Fibroblast of upper back skin (primary cell): ENCODE results near the gene EIF2S1.
"Not testable (repeated sequence)": the region's sequence is repeated elsewhere in the genome, so short reads cannot be mapped to it uniquely, and the experiment has no call there.

ENCODE experiments used
- DNase-seq: peaks from one replicate; pipeline ENCODE4 v3.0.0-alpha.2; 2013

EIF2S1 gene

DNA sequence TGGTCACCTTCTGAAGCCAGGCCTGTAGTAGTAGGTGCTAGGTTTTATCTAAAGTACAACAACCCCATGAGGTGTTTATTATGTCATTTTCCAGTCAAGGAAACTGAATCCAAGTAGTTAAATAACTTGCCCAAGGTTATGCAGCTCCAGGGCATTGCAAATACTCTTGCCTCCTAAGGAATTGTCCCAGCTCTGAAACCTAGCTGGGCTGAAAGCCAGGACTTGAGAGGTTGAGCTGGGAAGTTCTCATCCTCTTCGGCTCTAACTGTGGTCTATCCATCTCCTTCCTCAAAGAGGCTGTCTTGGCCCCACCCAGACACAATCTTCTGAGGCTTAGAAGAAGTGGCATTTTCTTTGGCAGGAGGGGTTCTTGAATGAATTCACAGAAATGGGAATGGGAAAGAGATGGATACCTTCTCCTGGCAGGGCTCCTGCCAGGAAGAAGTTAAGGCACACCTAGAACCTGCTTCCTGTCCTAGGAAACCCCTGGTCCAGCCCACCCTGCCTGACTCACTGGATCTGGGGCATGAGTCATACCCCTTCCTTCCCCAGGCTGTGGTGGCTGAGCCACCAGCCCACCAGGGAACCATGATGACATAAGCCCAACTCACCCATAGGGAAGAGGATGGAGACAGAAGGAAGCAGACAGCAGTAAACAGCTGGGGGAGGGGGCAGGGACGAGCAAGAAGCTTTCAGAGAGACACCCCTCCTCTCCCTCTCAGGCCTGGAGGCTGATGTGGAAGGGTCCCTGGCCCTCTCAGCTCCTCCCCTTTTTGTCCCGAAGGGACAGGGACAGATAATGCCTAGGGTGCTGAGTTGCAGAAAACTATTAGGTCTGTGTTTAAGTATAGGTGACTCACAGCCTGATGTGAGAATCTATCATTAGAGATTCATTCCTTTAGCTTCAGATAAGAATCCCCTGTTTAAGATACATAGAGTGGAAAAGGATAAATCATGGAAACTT lies 54.0 kb downstream of the EIF2S1 start:
- DNase-seq: peak; percentile 84

DNA sequence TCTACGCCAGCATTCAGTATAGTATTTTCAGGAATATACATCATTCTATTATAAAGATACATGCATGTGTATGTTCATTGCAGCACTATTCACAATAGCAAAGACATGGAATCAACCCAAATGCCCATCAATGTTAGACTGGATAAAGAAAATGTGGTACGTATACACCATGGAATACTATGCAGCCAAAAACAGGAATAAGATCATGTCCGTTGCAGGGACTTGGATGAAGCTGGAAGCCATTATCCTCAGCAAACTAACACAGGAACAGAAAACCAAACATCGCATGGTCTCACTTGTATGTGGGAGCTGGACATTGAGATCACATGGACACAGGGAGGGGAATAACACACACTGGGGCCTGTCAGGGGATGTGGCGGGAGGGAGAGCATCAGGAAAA lies 55.5 kb downstream of the EIF2S1 start:
- DNase-seq: not testable (repeated sequence)

DNA sequence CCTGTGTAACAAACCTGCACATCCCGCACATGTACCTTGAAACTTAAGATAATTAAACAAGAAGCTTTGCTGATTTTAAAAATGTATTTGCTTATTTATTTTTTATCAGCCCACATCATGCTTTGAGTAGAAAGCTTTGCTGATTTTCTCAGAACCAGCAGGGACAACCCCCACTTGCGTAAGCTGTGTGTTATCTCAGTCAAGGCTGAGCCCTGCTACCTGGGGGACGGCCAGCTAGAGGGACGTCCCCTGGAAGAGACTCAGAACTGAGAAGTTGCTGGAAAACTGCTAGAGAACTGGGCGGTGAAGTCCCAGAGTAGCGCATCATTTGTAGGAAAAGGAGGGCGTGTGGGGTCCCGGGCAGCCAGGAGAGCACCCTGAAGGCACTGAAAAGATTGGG lies 56.0 kb downstream of the EIF2S1 start:
- DNase-seq: no peak

DNA sequence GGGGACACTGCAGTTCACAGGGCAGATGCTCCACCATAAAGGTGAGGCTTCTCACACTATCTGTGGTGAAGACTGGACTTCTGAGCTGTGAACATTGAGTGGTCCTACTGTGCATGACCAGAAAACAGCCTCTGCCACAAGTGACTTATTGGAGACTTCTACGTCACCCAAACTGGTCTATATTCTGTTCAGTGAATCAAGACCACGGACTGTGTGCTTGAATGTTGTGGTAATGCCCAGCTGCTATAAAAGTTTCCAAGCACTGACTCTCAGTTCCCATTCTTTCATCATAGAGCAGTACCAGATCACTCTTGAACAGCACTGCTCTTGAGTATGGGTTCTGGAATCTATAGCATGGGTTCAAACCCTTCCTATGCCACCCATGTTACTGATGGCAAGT lies 56.7 kb downstream of the EIF2S1 start:
- no peak for DNase-seq

DNA sequence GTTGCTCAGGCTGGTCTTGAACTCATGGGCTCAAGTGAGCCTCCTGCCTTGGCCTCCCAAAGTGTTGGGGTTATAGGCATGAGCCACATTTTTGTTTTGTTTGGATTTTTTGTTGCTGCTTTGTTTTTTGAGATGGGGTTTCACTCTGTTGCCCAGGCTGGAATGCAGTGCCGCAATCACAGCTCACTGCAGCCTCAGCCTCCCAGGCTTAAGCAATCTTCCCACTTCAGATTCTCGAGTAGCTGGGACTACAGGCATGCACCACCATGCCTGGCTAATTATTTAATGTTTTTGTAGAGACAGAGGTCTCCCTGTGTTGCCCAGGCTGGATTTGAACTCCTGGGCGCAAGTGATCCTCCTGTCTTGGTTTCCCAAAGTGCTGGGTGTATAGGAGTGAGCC lies 57.5 kb downstream of the EIF2S1 start:
- peak; percentile 8 for DNase-seq

DNA sequence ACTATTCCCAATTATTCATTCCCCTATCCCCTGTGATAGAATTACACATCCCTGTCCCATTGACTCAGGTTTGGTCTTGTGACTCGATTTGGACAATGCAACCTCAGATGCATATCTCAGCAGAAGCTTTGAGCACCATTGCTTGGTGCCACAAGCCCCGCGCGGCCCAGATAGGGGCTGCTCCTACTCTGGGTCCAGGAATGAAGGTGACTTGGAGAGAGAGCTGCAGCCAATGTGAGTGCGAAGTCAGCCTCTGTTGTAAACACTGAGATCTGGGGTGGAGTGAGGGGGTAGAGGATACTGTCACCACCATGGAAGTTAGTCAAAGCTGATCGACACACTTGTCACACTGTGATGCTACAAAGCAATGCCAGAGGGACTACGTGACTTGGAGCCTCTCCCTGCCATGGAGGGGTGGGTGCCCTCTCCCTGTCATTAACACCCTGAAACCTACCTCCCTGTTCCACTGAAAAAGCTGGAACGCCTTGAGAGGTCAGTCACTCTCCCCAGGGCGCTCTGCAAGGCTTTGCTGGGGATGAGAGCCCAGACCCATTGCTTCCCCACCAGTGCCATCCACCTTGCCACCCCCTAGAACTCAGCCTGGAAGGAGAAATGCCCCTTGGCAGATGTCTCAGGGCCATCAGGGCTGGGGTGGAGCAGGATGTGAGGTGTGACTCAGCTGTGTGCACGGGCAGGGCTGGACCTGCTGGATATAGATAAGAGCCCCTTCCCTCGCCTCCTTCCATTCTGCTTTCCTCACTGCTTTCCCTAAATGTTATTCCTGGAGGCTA lies 58.5 kb downstream of the EIF2S1 start:
- no peak for DNase-seq

DNA sequence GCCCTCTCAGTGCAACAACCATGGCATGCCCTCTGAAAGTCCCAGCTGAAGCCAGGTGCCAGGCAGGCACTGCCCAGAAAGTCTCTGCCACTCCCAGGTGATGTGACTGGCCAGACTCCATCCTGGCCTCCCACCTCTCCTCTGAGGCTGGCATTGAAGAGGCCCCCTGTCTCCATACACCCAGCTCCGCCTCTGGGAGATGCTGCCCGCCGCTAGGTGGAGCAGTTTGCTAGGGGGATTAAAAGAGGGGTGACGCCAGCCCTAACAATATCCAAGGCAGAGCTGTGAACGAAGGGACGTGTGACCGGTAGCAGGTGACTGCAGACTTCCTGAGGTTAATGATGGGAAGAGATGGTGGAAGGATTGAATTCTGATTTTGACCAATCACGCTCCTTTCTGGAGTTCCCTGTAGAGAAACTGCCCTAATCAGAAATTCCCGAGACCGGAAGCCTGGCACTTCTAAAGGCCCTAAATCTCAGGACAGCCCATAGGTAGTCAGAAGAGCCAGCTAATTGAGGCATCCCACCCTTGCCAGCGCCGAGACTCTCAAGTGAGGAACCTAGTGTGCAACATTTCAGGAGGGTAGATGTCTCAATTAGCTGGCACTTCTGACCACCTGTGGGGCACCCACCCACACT lies 60.1 kb downstream of the EIF2S1 start:
- DNase-seq: no peak

DNA sequence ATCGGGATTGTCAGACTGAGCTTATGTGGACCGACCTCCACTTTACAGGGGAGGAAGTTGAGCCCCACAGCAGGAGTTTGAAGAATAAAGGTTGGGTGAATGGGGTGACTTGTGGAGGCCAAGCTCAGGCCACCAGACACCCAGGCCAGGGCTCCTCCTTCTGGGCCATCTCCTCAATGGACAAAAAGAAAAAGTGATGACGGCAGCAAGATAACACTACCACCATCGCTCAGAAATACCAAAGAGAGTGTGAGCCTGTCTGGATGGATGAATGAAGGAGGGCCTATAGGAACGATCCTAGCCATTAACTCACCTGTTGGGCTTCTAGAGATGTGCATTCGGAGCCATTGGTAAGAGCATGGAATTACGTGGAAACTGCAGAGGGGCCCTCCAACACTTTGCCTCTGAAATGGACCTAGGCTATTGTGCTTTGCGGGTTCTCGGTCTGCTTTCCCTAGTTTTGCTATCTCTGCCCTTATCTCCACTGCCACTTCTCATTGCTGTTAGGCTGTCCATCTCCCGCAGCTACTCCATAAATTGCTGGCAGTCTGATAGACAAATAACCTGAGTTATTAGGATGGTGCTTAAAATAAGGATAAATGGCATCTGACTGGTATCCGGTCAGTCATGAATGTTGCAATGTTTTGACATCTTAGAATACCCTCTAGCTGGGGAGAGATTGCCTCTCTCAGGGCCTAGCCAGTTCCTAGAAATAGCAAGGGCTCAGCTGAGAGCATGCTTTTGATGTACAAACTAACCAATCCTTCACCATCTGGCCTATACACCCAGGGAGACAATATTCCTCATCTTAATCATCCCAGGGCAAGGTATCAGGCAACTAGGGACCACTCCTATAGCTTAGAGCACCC lies 61.5 kb downstream of the EIF2S1 start:
- no peak for DNase-seq

DNA sequence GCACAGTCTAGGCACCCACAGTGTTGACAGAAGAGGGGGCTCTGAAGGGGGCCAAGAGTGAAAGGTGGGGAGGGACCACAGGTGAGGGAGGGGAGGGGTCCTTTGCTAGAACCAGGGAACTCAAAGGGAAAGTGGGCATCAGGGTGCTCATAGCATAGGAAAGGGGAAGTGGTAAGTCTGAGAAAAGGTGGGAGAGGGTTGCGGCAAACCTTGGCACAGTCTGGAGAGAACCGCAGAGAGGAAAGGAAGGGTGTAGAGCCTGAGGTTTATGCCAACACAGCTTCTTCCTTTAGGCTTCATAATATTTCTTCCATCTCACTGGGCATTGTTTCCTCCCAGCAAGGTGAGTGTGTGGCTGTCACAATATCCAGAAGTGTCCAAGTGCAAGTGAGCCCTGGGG lies 63.3 kb downstream of the EIF2S1 start:
- no peak for DNase-seq

DNA sequence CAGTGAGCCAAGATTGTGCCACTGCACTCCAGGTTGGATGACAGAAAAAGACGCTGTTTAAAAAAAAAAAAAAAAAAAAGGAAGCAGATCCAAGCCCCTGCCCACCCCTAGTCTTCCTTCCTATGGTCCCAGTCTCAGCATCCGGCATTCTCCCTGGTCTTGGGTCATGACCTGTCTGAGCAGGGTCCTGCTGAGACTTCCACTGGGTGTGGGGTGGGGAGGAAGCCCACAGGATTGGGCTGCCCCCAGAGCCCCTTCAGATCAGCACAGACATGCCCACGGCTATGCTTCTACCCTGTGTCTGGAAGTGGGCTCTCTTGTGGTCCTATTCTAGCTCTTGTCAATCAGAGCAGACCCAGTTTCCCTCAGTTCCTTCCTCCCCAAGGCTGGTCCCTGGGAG lies 64.4 kb downstream of the EIF2S1 start:
- DNase-seq: no peak

DNA sequence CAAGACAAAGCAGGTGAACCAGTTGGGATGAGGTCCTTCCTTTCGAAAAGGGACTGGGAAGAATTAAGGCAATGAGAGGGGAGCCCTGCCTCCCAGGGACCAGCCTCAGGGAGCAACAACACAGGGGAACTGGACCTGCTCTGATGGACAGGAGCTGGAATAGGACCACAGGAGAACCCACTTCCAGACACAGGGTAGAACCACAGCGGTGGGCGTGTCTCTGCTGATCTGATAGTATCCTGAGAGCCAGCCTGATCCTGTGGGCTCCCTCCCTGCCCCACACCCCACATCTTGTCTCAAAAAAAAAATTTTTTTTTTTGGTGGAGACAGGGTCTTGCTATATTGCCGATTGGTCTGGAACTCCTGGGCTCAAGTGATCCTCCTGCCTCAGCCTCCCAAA lies 65.5 kb downstream of the EIF2S1 start:
- DNase-seq: no peak

DNA sequence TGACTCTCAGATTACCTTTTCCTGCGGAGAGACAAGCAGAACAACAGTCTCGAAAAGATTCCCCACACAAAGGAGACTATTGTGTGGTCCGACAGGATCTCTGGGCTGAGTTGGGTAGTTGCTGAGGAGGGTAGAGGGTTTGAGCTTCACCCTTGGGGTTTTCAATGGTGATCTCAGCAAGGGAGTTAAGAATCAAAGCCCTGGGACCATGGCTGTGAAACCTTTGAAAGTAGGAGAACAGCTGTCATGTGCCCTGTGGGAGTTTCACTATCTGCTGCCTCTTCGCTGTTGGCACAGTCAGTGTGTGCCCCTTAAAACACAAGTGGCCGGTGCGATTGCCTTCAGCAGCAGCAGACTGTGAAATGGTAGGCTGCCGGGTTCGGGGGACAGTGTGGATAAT lies 66.0 kb downstream of the EIF2S1 start:
- no peak for DNase-seq

DNA sequence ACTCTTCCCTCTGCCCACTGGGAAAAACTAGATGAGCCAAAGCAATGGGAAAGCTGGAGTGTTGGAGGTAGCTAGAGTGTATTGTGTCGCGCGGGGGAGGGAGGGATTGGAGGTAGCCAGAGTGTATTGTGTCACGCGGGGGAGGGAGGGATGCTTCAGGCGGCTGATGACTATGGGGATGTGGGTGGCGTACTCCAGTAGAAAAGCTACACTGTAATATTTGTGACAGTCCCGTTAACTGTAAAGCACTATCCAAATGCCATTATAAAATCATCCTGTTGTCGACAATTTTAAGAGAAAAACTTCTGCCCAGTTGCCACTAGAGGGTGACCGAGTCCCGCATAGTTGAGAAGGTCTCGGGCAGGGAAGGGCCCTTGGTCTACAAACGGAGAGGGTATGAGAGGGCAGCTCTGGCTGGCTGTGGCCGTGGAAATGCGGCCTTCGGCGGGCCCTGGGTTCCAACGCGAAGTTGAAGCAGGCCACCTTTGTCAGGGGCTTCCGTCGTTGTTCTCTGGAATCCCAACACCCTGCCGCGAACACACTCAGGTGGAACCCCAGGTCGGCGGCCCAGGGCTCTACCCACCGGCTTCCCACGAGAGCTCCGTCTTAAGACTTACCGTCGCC lies 67.0 kb downstream of the EIF2S1 start:
- peak; percentile 80 for DNase-seq

DNA sequence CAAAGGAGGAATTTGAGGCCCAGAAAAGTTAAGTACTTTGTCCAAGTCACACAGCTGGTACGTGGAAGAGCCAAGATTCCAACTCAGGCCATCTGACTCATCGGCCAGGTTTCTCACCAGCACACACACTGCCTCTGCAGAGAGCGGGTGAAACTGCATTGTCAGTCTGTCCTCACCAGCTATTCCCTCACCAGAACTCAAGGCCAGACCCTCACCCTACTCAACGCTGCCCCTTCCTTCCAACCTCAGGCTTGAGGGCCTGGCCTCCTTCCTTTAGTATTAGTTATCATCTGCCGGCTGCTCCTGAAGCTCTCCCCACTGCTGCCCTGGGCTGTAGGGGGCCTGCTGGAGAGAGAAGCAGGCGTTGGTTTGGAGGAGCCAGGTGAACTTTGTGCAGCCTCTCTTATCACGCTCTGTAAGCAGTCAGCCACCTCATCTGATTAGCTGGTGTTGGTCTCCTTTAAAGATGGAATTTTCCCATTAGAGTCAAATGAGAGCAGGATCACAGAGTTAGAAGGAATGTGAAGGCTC lies 68.4 kb downstream of the EIF2S1 start:
- DNase-seq: peak; percentile 57

DNA sequence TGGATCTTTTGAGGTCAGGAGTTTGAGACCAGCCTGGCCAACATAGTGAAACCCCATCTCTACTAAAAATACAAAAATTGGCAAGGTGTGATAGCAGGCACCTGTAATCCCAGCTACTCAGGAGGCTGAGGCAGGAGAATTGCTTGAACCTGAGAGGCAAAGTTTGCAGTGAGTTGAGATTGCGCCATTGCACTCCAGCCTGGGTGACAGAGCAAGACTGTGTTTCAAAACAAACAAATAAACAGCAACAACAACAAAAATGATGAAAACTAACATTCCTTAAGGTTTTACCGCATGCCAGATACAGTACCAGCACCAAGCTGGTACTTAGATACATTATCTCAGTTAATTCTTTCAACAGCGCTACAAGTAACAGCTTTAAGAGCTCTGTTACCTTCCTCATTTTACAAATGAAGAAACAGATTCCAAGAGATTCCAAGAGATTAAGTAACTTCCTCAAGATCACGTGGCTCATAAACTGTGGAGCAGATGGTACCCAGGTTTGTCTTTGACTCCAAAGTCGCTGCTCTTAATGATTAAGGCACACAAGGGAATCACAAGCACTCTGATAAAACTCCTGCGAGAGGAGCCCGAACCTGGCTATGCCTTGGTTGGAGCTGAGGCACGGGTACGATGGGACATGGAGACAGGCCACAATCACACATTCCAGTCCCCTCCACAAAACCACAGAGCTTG lies 69.5 kb downstream of the EIF2S1 start:
- DNase-seq: peak; percentile 37

DNA sequence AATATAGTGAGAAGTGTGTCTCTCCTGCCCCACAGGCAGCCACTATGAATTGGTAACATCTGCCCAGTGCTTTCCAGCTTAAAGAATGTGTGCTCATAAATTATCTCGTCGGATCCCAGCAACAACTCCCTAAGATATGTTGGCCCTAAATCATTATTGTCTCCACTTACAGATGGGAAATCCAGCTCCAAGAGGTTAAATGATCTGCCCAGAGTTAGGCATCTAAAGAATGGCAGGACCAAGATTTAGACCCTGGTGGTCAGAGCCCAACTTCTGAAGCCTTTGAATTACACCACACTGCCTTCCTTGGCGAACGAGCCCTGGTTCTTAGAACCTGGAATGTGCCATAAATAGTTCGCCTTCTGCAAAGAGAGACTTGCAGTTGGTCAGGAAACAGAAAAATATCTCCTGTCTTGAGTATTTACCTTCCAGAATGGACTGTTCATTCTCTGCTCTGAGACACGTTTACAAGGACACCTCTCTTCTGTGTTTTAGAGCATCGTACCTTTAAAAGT lies 72.0 kb downstream of the EIF2S1 start:
- peak; percentile 63 for DNase-seq

DNA sequence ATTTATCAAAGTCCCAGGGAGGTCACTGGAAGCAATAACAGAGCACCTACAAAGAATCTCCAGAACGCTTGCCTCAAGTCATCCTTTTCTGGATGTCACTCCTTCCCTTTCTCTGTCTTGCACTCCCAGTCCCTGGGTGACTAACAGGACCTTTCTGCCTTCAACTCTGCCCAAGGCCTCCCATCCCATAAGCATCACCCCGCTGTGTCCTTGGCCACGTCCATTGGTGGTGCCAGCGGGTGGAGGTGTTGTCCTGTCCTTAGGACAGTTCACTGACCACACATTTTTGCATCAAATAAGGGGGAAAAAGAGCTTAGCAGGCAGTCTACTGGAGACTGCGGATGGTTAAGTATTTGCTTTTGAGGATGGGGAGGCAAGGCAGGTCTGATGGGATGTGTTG lies 75.5 kb downstream of the EIF2S1 start:
- no peak for DNase-seq
